Pons (tissue), 1 donor: Measurements from ENCODE around the gene FN3KRP.

Experiments
- DNase-seq: peaks from one replicate; pipeline ENCODE4 v3.0.0-alpha.2; 2016; ENCODE audit warnings: low spot score

The FN3KRP gene

DNA sequence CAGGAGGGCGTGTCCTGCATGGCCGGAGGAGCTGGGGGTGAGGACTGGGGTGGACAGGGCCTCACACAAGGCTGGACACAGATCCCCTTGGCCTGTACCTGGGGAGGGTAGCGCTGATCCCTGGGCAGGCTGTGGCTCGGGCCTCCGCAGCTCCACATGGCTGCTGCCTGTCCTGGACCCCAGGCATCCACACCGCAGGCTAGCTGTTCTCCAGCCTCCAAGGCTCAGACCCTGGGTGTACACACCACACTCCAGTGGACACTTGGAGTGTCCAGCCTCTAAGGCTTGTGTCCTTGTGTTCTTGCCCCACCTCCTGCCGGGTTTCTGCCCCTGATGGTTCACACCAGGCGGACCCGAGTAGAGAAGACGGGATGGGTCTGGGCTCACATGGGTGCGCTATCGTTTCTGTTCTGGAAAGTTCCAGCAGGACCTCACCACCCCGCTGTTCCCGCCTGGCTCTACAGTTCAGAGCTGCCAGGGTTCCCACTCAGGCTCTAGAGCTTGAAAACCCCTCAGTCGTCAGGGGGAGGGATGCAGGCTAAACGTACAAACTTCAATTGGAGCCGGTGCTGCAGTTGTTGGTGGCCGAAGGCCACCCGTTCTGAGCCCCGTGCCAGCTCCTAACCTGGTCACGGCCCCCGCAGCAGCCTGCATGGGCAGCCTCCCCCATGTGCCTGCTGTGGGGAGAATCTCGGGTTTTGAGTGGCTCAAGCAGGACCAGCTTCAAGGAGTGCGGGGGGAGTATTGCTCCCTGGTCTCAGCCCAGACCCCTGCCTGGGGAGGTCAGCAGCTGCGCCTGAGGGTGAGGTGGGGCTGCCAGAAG, 6.6 kb upstream of the FN3KRP start:
- no peak for DNase-seq

DNA sequence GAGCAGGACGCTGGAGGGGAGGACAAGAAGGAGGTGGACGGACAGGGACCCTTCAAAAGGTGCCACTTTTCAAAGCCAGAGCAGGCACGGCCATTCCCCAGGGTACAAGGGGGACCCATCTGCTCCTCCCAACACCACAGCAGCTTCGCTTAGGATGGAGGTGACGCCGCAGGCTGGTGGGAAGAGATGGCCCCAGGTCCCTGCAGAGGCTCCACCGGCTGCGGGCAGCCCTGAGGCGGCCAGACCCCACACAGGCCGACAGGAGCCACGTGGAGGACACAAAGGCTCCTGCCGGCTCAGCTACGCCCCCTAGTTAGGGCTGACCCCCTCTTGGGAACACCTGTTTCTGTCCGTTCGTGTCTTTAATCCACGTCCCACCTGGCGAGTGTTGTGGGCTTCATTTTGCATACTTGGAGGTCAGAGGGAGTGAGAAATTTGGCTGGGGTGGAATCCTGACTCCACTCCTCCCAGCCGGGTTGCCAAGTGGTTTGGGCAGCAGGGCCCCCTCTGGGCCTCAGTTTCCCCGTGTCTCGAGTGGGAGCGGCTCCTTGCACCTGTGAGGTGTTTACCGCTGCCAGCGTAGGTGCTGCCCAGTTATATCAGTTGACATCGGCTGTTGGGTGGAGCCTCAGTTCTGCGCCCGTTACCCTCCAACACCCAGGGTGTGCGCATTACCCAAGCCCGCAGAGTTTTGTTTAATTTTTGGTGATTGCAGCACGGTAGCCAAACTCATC, 5.8 kb upstream of the FN3KRP start:
- no peak for DNase-seq

DNA sequence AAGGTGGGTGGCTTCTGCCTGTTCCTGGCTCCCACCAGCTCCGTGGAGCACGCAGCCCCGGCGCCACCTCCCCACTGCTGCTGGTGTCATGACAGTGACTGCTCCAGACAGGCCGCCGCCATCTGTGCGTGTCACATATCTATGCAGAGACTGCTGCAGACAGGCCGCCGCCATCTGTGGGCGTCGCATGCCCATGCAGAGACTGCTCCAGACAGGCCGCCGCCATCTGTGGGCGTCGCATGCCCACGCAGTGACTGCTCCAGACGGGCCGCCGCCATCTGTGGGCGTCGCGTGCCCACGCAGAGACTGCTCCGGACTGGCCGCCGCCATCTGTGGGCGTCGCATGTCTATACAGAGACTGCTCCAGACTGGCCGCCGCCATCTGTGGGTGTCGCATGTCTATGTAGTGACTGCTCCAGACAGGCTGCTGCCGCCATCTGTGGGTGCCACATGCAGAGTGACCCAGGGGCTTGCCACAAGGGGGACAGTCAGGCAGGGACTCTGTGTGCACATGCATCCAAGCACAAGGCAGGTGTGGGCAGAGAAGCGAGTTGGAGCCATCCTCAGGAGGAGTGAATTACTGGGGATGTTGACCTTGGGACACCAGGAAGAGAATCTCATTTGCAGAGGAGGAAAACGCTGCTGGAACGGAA, 3.3 kb upstream of the FN3KRP start:
- DNase-seq, result no peak

DNA sequence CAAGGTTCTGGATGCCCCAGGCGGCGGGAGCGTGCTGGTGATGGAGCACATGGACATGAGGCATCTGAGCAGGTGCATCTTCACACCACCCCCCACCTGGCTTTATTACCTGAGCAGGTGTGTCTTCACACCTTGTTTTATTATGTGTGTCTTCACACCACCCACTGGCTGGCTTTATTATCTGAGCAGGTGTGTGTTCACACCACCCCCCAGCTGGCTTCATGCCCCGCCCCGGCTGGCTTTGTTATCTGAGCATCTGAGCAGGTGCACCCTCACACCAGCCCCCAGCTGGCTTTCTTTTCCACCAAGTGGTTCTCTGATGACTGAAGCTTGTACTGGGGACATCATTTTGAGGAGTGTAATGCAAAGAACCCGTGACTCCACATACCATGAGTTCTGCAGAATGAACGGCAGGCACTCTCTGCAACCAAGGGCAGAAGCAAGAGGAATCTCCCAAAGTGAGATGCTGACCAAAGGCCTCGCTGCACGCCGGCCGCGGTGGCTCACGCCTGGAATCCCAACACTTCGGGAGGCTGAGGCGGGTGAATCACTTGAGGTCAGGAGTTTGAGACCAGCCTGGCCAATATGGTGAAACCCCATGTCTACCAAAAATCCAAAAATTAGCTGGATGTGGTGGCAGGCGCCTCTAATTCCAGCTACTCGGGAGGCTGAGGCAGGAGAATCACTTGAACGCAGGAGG, 2.6 kb downstream of the FN3KRP start:
- no peak for DNase-seq

DNA sequence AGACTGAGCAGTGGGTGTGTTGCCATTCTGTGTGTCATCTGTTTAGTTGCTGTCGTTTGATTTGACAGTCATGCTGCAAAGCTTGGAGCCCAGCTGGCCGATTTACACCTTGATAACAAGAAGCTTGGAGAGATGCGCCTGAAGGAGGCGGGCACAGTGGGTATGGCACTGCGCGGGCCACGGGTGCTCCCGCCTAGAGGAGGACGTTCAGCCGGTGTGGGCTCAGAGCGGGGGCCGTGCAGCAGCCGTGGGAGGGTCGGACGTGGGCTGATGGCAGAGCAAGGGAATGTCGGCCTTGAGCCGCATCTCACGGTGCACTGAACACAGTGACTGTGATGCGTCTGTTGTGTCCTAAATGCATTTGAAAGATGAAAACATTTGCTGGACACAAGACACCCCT, 3.7 kb downstream of the FN3KRP start:
- no peak for DNase-seq

DNA sequence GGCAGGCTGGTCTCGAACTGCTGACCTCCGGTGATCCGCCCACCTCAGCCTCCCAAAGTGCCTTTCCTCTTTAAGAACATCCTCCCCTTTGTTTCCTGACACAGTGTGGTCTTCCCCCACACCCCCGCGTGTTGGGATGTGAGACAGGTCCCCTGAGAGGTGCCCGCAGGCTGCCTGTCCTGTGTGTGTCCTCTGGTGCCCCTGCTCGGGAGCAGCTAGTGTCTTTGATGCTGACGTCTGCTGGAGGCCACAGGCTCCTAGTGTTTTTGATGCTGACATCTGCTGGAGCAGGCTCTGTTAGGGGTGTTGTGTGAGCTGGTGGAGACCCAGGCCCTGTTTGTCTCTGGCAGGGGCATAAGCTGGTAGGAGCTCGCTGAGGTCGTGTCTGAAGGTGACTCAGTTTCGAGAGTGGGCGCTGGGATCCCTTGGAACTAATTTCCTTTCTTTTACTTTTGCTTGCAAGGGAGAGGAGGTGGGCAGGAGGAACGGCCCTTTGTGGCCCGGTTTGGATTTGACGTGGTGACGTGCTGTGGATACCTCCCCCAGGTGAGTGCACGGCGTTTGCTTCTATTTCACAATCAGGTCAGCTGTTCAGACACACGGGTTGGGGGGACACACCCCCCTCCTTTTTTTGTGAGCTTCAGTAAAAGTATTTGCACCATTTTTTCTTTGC, 6.0 kb downstream of the FN3KRP start:
- no peak for DNase-seq

DNA sequence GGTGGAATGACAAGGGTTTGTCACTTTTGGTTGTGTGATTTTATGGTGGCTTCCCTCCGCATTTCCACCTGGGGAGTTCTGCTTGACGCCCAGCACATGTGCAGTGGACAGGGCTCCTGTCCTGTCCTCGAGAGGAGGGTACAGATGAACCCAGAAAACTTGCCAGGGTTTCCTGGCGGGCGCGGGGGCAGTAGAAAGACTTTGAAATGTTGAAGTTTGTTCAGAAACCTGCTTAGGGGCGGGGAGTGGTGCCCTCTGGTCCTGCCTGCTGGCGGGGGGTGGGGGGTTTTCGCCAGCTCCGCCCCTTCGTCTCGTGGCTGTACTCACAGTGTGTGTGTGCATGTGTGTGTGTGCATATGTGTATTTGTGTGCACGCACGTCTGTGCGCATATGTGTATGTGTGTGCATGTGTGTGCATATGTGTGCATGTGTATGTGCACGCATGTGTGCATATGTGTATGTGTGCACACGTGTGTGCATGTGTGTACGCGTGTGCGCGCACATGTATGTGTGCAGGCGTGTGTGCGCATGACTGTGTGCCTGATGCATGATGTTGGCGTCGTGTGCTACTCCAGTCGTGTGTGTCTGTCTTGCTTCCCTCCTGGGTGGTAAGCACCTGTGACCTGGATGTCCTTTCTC, 6.8 kb downstream of the FN3KRP start:
- DNase-seq, result no peak

DNA sequence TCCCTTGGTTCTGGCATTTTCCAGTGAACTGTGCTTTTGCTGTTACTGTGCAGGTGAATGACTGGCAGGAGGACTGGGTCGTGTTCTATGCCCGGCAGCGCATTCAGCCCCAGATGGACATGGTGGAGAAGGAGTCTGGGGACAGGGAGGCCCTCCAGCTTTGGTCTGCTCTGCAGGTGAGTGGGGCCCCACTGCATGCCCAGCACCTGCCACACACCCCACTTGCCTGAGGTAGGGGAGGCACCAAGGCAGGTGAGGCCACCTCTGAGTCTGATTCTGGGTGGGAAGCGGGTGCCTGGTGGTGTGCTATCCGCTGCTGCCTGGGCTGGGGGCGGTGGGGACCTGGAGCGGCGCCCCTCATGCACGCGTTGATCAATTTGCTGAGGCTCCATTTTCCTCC, 9.9 kb downstream of the FN3KRP start:
- no peak for DNase-seq

DNA sequence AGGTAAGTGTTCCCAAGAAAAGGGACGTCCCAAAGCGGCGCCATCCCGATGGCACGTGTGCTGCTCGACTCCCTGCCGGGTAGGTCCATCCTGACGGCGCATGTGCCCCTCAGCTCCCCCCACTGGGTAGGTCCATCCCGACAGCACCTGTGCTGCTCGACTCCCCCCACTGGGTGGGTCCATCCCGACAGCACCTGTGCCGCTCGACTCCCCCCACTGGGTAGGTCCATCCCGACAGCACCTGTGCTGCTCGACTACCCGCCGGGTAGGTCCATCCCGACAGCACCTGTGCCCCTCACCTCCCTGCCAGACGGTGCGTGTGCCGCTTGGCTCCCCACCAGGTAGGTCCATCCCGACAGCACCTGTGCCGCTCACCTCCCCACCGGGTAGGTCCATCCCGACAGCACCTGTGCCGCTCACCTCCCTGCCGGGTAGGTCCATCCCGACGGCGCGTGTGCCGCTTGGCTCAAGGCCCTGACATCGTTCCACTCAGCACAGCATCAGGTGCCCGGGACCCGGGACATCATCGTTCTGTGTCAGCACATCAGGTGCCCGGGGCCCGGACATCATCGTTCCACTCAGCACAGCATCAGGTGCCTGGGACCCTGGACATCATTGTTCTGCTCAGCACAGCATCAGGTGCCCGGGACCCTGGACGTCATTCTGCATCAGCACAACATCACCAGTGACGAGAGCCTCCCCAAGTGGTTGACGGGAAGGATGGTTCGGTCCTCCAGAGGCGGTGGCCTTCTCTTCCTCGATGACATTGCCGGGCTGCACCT, 13.2 kb downstream of the FN3KRP start:
- no peak for DNase-seq

DNA sequence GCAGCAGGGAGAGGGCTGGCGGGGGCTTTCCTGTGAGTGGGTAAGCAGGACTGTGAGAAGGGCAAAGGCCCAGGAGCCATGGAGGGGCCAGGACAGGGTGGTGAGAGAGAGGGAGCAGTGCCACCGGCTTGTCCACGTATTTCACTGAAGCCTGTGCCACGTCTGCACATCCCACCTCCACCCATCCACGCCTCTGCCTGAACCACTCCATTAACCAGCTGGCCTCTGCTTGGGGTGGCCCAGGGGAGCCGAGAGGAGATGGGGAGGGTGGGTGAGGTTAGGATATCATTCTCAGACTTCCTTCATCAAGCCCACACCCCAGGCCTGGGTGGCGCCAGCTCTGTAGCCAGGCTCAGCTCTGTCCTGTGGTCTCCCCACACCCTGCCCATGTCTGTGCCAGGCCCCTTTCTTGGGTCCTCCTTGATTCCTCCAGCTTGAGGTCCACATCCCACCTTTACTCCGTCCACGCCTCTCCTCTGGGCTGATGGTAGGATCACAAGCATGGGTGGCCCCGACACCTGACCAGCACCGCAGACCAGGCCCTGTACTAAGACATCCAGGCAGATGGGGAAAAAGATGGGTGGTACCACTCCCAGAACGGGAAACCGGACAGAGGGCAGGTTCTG, 15.7 kb downstream of the FN3KRP start:
- no peak for DNase-seq

DNA sequence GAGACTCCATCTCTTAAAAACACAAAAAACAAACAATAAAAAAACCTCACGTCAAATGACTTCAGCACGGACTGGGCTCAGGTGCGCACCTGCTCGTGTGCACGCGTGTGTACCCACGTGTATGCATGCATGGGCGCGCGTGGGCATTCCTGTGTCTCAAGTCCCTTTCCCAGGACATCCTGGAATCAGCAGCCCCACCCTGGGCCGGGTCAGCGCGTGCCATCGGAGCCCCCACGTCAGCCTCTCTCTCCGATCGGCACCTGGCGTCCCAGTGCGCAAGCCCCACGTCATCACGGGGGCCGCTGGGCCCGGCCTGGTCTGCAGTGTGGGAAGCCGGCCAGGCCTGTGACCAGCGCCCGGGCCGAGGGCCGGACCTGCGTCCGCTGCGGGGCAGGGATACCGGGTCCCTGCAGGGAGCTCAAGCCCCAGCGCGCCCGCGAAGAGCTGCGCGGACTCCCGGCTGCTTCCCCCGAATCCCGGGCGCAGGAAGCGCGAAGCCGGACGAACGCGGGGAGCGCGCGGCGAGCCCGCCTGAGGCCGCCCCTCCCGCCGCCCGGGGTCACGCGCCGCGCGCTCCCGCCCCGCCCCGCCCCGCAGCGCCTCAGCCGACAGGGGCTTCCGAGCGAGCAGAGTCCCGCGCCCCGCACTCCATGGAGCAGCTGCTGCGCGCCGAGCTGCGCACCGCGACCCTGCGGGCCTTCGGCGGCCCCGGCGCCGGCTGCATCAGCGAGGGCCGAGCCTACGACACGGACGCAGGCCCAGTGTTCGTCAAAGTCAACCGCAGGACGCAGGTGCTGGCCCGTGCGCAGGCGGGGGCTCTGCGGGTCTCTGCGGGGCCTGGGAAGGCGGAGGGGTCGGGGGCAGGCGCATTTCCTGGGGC, 18.7 kb downstream of the FN3KRP start, which contains the start of gene FN3K:
Gene FN3K, plus strand, starts transcription at position 629 of the 880 bp plus-strand sequence. Its CDS starts 22 bp downstream, at position 651.
- peak; percentile 51 for DNase-seq

DNA sequence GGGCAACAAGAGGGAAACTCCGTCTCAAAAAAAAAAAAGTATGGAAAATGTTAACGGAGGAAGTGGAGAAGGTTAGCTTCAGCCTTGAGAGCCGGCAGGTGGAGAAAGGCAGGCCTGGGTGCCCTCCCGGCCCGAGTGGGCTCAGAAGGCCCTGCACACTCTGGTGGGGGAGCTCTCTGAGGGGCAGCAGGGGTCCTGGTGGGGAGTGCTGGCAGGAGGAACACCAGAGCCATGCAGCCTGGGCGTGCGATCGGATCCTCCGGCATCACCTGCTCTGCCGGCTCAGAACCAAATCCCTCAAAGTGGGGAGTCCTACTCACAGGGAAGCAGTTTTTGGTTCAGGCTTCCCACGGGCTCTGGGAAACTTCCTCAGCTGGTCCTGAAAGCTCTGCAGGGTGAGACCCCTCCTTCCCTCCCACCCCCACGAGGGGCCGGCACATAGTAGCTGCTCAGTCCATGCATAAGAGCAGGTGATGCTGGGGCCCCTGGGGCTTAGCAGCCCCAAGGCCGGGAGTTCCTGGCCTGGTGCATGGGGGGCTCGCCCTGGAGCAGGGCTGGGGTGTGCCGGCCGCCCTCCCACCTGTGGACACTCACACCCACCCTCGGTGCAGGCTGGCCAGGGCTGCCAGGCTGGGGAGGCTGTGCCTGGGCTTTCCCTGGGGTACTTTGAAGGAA, 20.1 kb downstream of the FN3KRP start:
- no peak for DNase-seq

DNA sequence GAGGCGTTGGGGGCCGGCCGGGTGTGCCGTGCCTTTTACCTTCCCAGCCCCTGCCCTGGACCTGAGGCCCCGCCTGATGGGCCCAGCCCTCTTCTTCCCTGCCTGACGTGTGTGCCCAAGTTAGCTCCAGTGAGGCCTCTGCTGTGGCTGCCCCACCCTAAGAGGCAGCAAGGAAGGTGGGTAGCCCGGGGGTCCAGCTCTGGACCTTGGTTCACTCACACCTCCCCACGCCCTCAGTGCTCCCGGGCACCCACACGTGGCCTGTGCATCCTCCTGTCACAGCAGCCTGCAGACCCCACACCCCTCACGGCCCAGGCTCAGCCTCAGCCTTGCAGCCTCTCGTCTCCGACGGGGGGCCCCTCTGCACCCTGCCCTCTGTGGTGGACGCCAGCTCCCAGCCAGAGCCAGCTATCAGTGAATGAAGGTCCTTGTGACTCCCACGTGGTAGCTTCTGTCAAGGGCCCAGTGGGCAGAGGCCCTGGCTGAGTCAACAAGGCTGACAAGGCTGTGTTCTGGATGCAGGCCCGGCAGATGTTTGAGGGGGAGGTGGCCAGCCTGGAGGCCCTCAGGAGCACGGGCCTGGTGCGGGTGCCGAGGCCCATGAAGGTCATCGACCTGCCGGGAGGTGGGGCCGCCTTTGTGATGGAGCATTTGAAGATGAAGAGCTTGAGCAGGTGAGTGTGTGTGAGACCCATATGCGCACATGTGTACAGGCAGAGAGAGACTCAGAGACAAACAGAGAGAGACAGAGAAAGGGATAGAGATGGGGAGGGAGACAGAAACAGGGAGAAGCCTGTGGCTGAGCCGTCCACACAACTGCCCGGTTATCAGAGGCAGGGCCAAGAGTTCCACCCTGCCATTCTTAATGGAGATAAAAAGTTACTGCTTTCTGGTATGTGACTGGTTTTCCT, 21.7 kb downstream of the FN3KRP start:
- peak; percentile 98 for DNase-seq

DNA sequence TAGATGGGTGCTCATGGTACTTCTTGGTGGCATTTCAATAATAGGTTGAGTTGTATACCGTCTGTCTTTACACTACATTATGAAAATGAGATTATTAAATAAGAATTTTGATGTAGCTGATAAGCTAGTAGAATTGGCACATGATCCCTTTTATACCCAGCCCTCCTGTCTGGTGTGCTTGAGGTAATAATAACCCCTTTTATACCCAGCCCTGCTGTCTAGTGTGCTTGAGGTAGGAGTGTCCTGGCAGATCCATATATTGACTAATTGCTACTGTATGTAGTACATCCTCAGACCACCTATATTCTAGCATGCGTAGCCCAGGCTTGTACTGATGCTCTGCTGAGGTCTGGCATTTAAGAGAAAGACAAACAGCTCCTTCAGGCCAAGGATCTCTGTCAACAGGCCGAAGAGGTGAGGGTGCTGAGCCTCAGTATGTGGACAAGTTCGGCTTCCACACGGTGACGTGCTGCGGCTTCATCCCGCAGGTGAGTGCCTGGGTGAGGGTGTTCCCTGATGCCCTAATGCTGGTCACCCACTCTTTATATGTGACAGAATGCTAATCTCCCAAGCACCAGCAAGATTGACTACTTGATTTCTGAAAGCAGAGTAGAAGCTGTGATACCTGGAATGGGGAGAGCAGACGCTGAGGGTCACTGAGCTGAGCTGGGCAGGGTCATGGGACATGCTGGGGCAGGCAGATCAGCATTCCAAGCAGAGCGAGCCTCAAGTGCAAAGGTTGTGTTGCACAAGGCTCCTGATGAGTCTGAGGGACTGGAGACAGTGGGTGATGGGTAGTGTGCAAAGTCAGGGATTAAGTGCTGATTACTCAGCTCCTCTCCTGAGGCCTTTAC, 24.6 kb downstream of the FN3KRP start:
- no peak for DNase-seq

DNA sequence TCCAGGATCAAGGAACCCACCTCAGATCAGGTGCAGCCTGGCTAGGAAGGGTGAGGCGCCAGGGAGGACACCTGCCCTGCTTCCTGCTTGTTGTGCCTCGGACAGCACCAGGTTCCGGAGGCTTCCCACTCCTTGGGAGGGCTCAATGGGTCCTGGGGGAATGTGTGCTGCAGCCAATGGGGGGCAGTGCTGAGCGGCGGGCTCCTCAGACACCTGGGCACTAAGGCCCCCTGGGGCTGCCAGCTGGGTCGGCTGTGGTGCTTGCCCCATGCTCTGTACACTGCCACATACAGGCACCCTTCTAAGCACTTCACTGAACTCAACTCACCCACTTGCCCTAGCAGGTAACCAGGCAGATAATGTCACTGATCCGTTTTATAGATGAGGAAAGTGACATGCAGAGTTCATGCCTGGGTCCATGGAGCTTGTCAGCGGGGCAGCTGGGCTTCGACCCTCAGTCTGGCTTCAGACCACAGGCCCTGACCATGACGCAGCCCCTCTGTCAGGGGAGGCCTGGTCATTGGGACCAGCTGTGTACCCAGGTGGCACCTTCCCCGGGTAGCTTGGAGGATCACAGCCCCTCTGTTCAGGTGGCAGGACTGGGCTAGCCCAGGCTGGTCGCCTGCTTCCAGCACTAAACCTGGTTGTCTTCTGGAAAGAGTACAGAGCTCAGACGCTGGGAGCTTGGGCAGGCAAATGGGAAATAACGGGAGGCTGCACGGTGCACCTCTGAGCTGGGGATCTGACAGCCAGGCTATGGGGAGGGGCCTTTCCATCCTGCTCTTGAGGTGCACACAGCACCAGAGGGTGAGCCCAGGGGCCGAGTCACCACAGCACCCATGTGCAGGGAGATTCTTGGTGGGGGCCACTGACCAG, 27.1 kb downstream of the FN3KRP start:
- no peak for DNase-seq
